Neural crest cell (in vitro differentiated cells): ENCODE measurements around the gene TYW5. TPM values are rescaled to one million over a fixed set of nuclear protein-coding genes. Genes with fewer than 3 reads are reported as not detected.

Experiments
- DNase-seq: peaks from one replicate; pipeline ENCODE4 v3.0.0; 2021; ENCODE audit warnings: low read depth, mixed read lengths, low spot score
- H3K27ac Mint-ChIP-seq: one replicate; pipeline ENCODE4 v1.8.0; 2021; ENCODE audit warnings: mild to moderate bottlenecking, mixed read lengths; ENCODE audit not compliant: unreplicated experiment
- H3K27me3 Mint-ChIP-seq: 2 replicates; pipeline ENCODE4 v1.8.0; 2021; ENCODE audit warnings: low read depth, mild to moderate bottlenecking, mixed read lengths
- H3K36me3 Mint-ChIP-seq: 2 replicates; pipeline ENCODE4 v1.8.0; 2021; ENCODE audit warnings: low read depth, mild to moderate bottlenecking, mixed read lengths
- H3K4me1 Mint-ChIP-seq: 2 replicates; pipeline ENCODE4 v1.8.0; 2021; ENCODE audit warnings: mixed read lengths
- H3K4me3 Mint-ChIP-seq: one replicate; pipeline ENCODE4 v1.8.0; 2021; ENCODE audit warnings: mild to moderate bottlenecking, mixed read lengths
- H3K9me3 Mint-ChIP-seq: 2 replicates; pipeline ENCODE4 v1.8.0; 2021; ENCODE audit warnings: mixed read lengths
- CTCF ChIP-seq: fragments of 200-600 bp; sonication (generic); conservative IDR thresholded peaks from 2 replicates; pipeline ENCODE4 v1.5.0; 2021; ENCODE audit warnings: antibody characterized with exemption, mild to moderate bottlenecking
- total RNA-seq: library from RNA; stranded (reverse); gene quantifications from 2 replicates; pipeline ENCODE4 v1.2.1, GENCODE V29; 2021

The TYW5 gene
- total RNA-seq, 1 donor from 2014 or later, result 10.6 TPM

DNA sequence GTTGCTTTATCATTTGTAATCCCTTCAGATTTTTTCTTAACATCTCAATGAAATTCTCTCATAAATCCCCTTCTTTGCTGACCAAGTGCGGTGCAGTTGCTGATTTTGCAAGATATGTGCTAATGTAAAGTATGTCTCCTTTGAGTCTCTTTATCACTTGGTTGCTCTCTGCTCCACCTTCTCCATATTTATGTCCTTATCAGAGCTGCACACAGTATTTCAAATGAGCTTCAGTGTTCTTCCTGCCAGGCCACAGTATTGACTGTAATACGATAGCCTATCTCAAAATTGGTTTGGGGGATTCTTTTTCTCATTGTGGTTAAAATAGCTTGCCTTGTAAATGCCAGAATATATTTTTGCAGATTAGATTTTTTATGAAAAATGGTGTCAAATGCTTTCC lies 32.3 kb upstream of the TYW5 start:
- H3K27ac Mint-ChIP-seq, result no peak overlapping the region
- H3K36me3 Mint-ChIP-seq, result no peaks in the 10 kb centered on the region
- no peak overlapping the region for H3K4me3 Mint-ChIP-seq
- DNase-seq, result no peak
- no peak for TF ChIP-seq CTCF
- peaks cover 6% of the 10 kb centered on the region for H3K9me3 Mint-ChIP-seq
- H3K4me1 Mint-ChIP-seq, result peaks cover 9% of the 10 kb centered on the region
- no peaks in the 10 kb centered on the region for H3K27me3 Mint-ChIP-seq

DNA sequence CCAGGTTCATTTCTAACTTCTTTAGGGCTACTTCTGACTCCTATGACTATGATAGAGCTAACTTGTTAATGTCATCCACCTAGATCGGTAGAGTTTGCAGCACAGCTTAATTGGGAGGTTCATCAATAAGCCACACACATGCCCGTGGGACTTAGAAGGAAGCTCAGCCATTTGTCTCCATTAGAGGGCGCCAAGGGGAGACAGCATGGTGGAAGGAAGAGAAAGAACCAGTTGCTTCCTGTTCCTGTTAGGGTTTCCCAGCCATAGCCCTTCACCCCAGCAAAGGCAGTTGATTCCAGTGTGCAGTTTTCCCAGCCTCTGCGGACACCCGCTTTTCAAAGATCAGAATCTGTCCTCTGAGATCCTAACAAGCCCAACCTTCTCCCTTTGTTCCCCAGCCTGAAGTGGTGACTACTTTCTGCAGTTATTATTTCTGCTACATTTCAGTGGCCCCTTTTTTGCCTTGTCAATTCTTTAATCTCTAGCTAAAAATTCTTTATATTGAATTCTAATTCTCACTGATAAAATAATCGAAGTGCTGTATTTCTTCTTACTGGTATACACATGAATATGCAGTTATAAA lies 30.4 kb upstream of the TYW5 start:
- no peaks in the 10 kb centered on the region for H3K27me3 Mint-ChIP-seq
- no peaks in the 10 kb centered on the region for H3K36me3 Mint-ChIP-seq
- DNase-seq, result peak; percentile 61
- H3K4me3 Mint-ChIP-seq, result no peak overlapping the region
- H3K4me1 Mint-ChIP-seq, result peaks cover 11% of the 10 kb centered on the region
- H3K27ac Mint-ChIP-seq, result peak overlapping the region; percentile 48
- peak; percentile 78 for TF ChIP-seq CTCF
- H3K9me3 Mint-ChIP-seq, result peaks cover 4% of the 10 kb centered on the region

DNA sequence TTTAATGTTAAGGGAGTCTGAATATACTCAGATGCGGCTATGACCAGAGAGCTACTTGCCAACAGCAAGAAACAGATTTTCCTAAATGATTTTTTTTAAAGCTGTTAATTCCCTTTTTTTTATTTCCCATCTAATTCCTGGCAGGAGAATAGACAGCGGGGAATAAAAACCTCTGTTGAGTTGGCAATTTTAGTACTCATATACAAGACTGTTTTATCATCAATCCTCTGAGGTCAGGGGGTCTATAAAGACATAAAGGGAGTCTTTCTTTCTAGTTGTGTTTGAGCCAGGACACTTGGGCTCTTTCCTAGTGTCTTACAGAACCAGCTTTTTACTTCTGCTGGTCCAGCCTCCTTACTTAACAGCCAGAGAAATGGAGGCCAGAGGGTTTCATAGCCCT lies 29.5 kb upstream of the TYW5 start:
- peaks cover 4% of the 10 kb centered on the region for H3K9me3 Mint-ChIP-seq
- peaks cover under 1% of the 10 kb centered on the region for H3K27me3 Mint-ChIP-seq
- H3K27ac Mint-ChIP-seq, result no peak overlapping the region
- H3K4me1 Mint-ChIP-seq, result peaks cover 11% of the 10 kb centered on the region
- TF ChIP-seq CTCF, result no peak
- DNase-seq, result no peak
- H3K4me3 Mint-ChIP-seq, result no peak overlapping the region
- no peaks in the 10 kb centered on the region for H3K36me3 Mint-ChIP-seq

- Mint-ChIP-seq H3K9me3 (peaks cover 4% of the 10 kb centered on the region), H3K4me3 (no peak overlapping the region), H3K36me3 (no peaks in the 10 kb centered on the region), H3K27ac (no peak overlapping the region), H3K4me1 (peaks cover 11% of the 10 kb centered on the region), H3K27me3 (peaks cover 2% of the 10 kb centered on the region)
- TF ChIP-seq CTCF, result no peak
- no peak for DNase-seq
Observed at GRCh38 chr2:199984159-199984558, 28.9 kb upstream of the TYW5 start.

GRCh38 chr2:199983534-199983933 lies 28.2 kb upstream of the TYW5 start:
- peaks cover 2% of the 10 kb centered on the region for H3K27me3 Mint-ChIP-seq
- peaks cover 11% of the 10 kb centered on the region for H3K4me1 Mint-ChIP-seq
- no peak overlapping the region for H3K27ac Mint-ChIP-seq
- H3K36me3 Mint-ChIP-seq, result no peaks in the 10 kb centered on the region
- TF ChIP-seq CTCF, result no peak
- no peak overlapping the region for H3K4me3 Mint-ChIP-seq
- H3K9me3 Mint-ChIP-seq, result peaks cover 4% of the 10 kb centered on the region
- DNase-seq, result no peak
